ENCODE measurements around the gene KLHL35.

DNA sequence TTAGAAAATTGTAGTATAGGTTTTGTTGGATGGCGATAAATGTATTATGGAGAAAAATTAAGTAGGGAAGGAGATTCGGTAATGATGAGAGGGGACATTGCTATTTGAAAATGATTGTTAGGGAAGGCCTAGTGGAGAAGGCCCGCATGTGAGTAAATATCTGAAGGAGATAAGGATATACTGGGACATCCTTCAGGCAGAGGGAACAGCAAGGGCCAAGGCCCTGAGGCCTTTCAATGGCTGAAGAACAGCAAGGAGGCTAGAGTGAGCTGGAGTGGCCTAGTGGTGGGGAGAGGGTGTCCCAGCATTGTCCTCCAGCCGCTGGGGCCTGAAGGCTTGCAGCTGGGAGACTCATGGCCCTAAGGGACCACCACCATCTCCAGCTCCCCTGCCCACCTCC is 58.4 kb downstream of the KLHL35 start:
- TF ChIP-seq, protein P1, sequence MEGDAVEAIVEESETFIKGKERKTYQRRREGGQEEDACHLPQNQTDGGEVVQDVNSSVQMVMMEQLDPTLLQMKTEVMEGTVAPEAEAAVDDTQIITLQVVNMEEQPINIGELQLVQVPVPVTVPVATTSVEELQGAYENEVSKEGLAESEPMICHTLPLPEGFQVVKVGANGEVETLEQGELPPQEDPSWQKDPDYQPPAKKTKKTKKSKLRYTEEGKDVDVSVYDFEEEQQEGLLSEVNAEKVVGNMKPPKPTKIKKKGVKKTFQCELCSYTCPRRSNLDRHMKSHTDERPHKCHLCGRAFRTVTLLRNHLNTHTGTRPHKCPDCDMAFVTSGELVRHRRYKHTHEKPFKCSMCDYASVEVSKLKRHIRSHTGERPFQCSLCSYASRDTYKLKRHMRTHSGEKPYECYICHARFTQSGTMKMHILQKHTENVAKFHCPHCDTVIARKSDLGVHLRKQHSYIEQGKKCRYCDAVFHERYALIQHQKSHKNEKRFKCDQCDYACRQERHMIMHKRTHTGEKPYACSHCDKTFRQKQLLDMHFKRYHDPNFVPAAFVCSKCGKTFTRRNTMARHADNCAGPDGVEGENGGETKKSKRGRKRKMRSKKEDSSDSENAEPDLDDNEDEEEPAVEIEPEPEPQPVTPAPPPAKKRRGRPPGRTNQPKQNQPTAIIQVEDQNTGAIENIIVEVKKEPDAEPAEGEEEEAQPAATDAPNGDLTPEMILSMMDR (IDR thresholded peaks at IDR 0.05; ENCODE audit: low read depth, low read length, poor library complexity, severe bottlenecking), result no peak
- TF ChIP-seq EZH2phosphoT487 (IDR thresholded peaks at IDR 0.05; ENCODE audit: borderline replicate concordance, low read length), result no peak
